HG03342 (cell line): ENCODE results near the gene ZSWIM9.

Experiments
- ATAC-seq: cut with Tn5 transposase; IDR thresholded peaks from one replicate; pipeline ENCODE4 v1.9.1; 2021; ENCODE audit warnings: mild to moderate bottlenecking, moderate library complexity; ENCODE audit not compliant: unreplicated experiment

The ZSWIM9 gene

GRCh38 chr19:48169939-48170803 lies at the start of gene ZSWIM9, which contains the start of gene LIG1:
TSS of gene ZSWIM9 (plus strand) at chr19:48170680. CDS start at chr19:48171803, 1,123 bp downstream.
TSS of gene LIG1 (minus strand) at chr19:48170344. CDS start at chr19:48165566, 4,778 bp downstream.
- ATAC-seq = peak; percentile 80

- no peak for ATAC-seq
These were observed 49.4 kb upstream of the ZSWIM9 start for GRCh38 chr19:48121066-48121465.

GRCh38 chr19:48121909-48122371 lies 48.5 kb upstream of the ZSWIM9 start:
- no peak for ATAC-seq

GRCh38 chr19:48122421-48122820 lies 48.1 kb upstream of the ZSWIM9 start:
- ATAC-seq = no peak

GRCh38 chr19:48123907-48124651 lies 46.4 kb upstream of the ZSWIM9 start:
- ATAC-seq = no peak

- no peak for ATAC-seq
These were observed 42.9 kb upstream of the ZSWIM9 start for GRCh38 chr19:48127561-48127960.

DNA sequence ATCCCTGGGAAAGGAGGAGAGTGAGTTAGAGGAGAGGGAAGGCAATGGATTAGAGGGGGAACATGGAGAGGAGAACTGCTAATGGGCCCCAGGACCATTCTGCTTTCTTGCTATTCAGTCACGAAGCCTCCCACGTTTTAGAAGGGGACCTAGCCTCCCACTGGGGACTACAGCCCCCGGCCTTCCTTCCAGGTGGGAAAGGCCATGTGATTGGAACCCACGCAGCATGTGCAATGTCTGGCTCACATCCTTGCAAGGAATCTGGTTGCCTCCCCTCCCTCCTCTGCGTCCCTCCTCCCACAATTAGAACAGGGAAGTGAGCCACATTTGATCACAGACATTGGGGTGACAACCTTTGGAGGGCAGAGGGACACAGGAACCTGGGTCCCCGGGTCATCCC lies 37.4 kb upstream of the ZSWIM9 start:
- ATAC-seq = no peak

GRCh38 chr19:48135411-48135810 lies 35.1 kb upstream of the ZSWIM9 start:
- ATAC-seq = no peak

- no peak for ATAC-seq
These were observed 33.9 kb upstream of the ZSWIM9 start for GRCh38 chr19:48136547-48136946.

DNA sequence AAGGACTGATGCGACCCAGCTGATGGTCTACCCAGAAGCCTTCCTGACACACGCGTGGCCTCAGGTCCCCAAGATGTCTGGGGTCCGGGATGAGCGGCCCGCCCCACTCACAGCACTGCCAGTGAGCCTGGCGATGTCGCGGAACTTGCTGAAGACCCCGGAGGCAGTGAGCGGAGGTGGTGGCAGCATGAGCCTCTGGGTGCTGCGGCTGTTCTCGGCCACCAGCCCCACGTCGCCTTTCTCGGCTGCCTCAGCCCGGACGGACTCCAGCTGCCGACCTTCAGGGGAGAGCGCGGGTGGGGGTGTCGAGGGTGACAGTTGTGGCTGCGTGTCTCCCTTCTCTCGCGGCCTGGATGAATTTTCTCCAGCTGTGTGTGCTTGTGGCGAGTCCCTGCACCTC lies 33.1 kb upstream of the ZSWIM9 start:
- ATAC-seq = no peak

DNA sequence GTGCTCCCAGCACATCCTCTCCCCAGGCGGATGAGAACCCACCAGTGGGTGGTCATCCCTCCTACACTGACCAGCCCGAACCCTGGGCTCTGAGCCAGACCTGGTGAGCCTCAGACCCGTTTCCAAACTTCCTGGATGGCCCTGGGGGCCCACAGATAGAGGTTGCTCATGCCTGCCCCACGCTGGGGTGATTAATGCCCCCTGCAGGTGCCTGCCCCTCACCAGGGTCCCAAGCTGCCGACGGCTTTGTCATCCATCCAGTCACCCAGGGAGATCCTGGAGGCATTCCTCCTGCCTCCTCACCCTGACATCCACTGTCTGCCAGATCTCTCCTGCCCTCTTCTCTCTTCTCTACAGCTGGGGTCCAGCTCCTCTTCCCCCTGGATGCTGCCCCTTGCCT lies 31.4 kb upstream of the ZSWIM9 start:
- ATAC-seq = no peak

DNA sequence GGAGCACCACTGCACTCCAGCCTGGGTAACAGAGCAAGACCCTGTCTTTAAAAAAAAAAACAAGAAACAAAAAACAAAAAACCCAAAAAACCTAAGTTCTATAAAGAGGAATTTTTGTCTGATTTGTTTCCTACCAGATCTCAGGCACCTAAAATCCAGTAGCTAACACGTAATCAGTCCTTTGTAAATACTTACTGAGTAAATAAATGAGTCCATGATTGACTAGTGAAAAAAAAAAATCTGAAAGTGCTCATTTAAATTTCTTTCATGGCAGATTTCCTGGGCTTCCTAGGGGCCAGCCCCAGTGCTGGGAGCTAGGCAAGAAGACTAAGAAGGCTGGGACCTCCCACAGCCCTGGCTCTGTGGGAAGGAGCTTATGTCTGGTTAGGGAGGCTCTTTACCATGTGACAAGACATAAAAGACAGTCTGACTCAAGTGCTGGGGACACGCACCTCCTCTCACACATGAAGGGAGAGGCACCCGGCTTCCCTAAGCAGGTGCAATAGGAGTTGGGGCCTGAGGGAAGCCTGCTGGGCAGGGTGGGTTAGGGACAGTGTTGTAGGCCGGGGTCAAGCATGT lies 22.8 kb upstream of the ZSWIM9 start:
- ATAC-seq = no peak

DNA sequence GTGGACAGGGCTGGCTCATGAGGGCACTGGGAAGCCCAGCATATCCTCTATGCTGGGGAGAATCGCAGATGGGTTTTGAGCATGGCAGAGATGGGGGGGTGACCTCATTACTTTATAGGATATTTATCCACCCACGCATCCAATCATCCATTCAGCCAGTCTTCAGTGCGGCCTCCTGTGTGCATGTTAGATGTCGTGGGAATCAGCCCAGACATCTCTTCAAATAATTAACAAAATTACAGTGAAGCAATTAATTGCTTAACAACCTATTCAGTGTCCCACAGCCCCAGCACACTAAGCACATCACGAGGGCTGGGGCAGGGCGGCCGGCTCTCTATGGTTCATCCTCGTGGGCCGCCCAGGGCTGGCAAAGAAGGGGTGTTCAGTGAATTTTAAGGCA lies 21.9 kb upstream of the ZSWIM9 start:
- ATAC-seq = no peak

DNA sequence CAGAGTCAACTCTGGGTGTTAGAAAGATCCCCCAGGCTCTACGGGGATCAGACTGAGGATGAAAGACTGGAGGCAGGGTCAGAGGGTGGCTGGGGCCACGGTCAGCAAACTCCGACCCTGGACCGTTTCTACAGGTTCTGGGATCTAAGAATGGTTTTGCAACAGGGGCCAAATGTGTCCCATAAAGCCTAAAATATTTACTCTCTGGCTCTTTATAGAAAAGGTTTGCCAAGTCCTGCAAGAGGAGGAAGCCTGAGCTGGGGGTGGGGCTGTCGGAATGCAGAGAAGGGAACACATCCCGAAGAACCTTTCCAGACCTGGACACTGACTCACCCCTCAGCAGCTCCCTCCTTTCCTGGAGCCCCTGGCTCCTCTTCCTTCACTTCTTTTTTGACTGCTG lies 21.1 kb upstream of the ZSWIM9 start:
- no peak for ATAC-seq

DNA sequence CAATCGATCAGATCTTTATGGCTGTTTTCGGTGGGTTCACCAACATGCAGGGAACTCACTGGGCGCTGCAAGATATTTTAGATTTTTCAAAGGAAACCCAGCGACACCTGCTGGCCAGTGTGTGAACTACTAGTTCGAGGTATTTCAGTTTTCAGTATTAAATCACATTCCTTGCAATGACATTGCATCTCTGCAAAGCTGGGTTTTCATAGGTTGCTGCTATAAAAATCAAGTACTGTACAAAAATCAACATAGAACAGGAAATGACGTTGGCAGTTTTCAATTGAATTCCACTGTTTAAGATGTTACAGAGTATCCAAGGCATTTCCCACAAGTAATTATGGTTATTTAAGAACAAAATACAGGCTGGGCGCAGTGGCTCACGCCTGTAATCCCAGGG lies 17.9 kb upstream of the ZSWIM9 start:
- no peak for ATAC-seq

GRCh38 chr19:48154003-48154402 lies 16.5 kb upstream of the ZSWIM9 start:
- no peak for ATAC-seq

- ATAC-seq = no peak
These were observed 12.2 kb upstream of the ZSWIM9 start for GRCh38 chr19:48158210-48158790.

DNA sequence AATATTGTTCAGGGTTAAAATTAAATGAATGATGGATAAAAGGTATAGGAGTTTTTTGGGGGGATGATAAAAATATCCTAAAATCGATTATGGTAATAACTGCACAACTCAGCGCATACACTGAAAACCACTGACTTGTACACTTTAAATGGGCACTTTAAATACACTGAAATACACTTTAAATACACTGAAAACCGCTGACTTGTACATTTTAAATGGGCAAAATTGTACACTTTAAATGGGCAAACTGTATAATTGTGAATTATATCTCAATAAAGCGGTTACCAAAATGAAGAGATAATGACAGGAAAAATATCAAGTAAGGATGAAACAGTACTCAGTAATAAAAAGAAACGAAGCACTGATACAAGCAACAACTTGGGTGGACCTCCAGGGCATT lies 1.8 kb upstream of the ZSWIM9 start:
- no peak for ATAC-seq

- peak; percentile 11 for ATAC-seq
These were observed 922 bp upstream of the ZSWIM9 start for GRCh38 chr19:48169578-48169938.

- no peak for ATAC-seq
These were observed 402 bp downstream of the ZSWIM9 start for GRCh38 chr19:48170817-48171347.

DNA sequence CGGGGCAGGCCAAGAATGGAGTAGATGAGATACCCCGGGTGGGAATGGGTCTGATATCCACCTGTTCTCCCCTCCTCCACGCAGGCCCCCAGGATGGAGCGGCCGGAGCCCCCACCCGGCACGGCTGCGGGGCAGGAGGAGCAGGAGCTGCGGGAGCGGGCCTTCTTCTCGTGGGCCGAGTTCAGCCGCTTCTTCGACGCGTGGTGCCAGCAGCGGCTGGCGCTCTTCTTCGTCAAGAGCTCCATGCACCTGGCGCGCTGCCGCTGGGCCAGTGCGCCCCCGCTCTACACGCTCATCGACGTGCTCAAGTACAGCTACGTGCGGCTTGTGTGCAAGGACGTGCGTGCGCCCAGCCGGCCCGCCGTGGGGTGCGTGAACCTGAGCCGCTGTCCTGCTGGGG lies 1.2 kb downstream of the ZSWIM9 start:
- ATAC-seq = no peak
